GM23338 (cell line): Measurements from ENCODE around the gene C16orf87. TPM values are rescaled to one million over a fixed set of nuclear protein-coding genes. Genes with fewer than 3 reads are reported as not detected.

Experiments used
- ATAC-seq: fragments of 200-7000 bp; cut with Tn5 transposase; 3 replicates; pipeline ENCODE4 v1.9.1; 2020
- DNase-seq: peaks from one replicate; pipeline ENCODE4 v3.0.0-alpha.2; 2015; ENCODE audit warnings: low spot score
- H2AFZ ChIP-seq: fragments of 200-600 bp; sonication (generic); 2 replicates; pipeline ENCODE4 v1.8.0; 2016; ENCODE audit warnings: antibody characterized with exemption, mild to moderate bottlenecking, moderate library complexity
- H3F3A ChIP-seq: fragments of 200-600 bp; sonication (generic); replicated peaks from 2 replicates; pipeline ENCODE4 v1.8.0; 2017; ENCODE audit warnings: antibody characterized with exemption, mixed run types, low read depth
- H3K27ac ChIP-seq: fragments of 200-600 bp; sonication (generic); 2 replicates; pipeline ENCODE4 v1.6.1; 2016; ENCODE audit warnings: low read depth
- H3K27me3 ChIP-seq: fragments of 200-600 bp; sonication (generic); 2 replicates; pipeline ENCODE4 v1.8.0; 2016; ENCODE audit warnings: mild to moderate bottlenecking, mixed run types, moderate library complexity; ENCODE audit not compliant: insufficient read depth
- H3K36me3 ChIP-seq: fragments of 200-600 bp; sonication (generic); 2 replicates; pipeline ENCODE4 v1.8.0; 2016; ENCODE audit warnings: mild to moderate bottlenecking; ENCODE audit not compliant: insufficient read depth
- H3K4me1 ChIP-seq: fragments of 200-600 bp; sonication (generic); 2 replicates; pipeline ENCODE4 v1.8.0; 2016; ENCODE audit warnings: mild to moderate bottlenecking, moderate library complexity; ENCODE audit not compliant: insufficient read depth
- H3K4me2 ChIP-seq: fragments of 200-600 bp; sonication (generic); 2 replicates; pipeline ENCODE4 v1.7.1; 2017; ENCODE audit warnings: mixed run types
- H3K4me3 ChIP-seq: fragments of 200-600 bp; sonication (generic); 2 replicates; pipeline ENCODE4 v1.6.1; 2016; ENCODE audit warnings: mixed run types
- H3K79me2 ChIP-seq: fragments of 200-600 bp; sonication (generic); replicated peaks from 2 replicates; pipeline ENCODE4 v1.8.0; 2017; ENCODE audit warnings: mild to moderate bottlenecking; ENCODE audit not compliant: insufficient read depth
- H3K9me2 ChIP-seq: fragments of 200-600 bp; sonication (generic); 2 replicates; pipeline ENCODE4 v1.8.0; 2017; ENCODE audit not compliant: insufficient read depth
- H4K20me1 ChIP-seq: fragments of 200-600 bp; sonication (generic); replicated peaks from 2 replicates; pipeline ENCODE4 v1.8.0; 2017; ENCODE audit warnings: mild to moderate bottlenecking; ENCODE audit not compliant: insufficient read depth
- H3K27ac Mint-ChIP-seq: 2 replicates; pipeline ENCODE4 v1.8.0; 2020; ENCODE audit warnings: inconsistent platforms, mild to moderate bottlenecking, moderate library complexity, mixed read lengths
- H3K27me3 Mint-ChIP-seq: 3 replicates; pipeline ENCODE4 v1.8.0; 2022; ENCODE audit warnings: low read depth, mild to moderate bottlenecking, moderate library complexity, mixed read lengths, inconsistent platforms; ENCODE audit not compliant: insufficient read depth, poor library complexity
- H3K36me3 Mint-ChIP-seq: 3 replicates; pipeline ENCODE4 v1.8.0; 2021; ENCODE audit warnings: low read depth, mild to moderate bottlenecking, inconsistent platforms, moderate library complexity, mixed read lengths
- H3K4me1 Mint-ChIP-seq: 3 replicates; pipeline ENCODE4 v1.8.0; 2020; ENCODE audit warnings: mild to moderate bottlenecking, inconsistent platforms, mixed read lengths
- H3K4me3 Mint-ChIP-seq: 3 replicates; pipeline ENCODE4 v1.8.0; 2021; ENCODE audit warnings: moderate library complexity, mild to moderate bottlenecking, inconsistent platforms, mixed read lengths
- H3K9me3 Mint-ChIP-seq: 3 replicates; pipeline ENCODE4 v1.8.0; 2020; ENCODE audit warnings: moderate library complexity, mild to moderate bottlenecking, inconsistent platforms, mixed read lengths
- CREB1 ChIP-seq: fragments of 250-450 bp; sonication (Bioruptor Pico); IDR thresholded peaks from 2 replicates; pipeline ENCODE4 v1.5.0; 2020; ENCODE audit warnings: low read depth, mild to moderate bottlenecking, moderate library complexity
- CTCF ChIP-seq, 2 experiments: fragments of 200-600 bp in 1 of 2; sonication (generic) in 1 of 2; conservative IDR thresholded peaks; 2 replicates each; pipeline versions ENCODE4 v1.5.1 to v1.6.1; 2016 to 2017; ENCODE audit warnings: antibody characterized with exemption in 2 of 2, low read depth in 2 of 2, mild to moderate bottlenecking in 2 of 2, moderate library complexity in 1 of 2
- EZH2 ChIP-seq: fragments of 200-600 bp; sonication (generic); IDR thresholded peaks from one replicate; pipeline ENCODE4 v1.8.0; 2017; ENCODE audit warnings: antibody characterized with exemption, mild to moderate bottlenecking, low read depth; ENCODE audit not compliant: unreplicated experiment
- EZH2phosphoT487 ChIP-seq: fragments of 200-600 bp; sonication (generic); IDR thresholded peaks from one replicate; pipeline ENCODE4 v1.8.1; 2018; ENCODE audit warnings: antibody characterized with exemption; ENCODE audit not compliant: unreplicated experiment
- NANOG ChIP-seq: IDR thresholded peaks from 2 replicates; pipeline ENCODE4 v1.6.1; 2016; ENCODE audit warnings: antibody characterized with exemption, borderline replicate concordance
- POLR2AphosphoS5 ChIP-seq: IDR thresholded peaks from 2 replicates; pipeline ENCODE4 v1.6.1; 2016; ENCODE audit warnings: antibody characterized with exemption, low read depth
- REST ChIP-seq: IDR thresholded peaks from one replicate; pipeline ENCODE4 v1.6.1; 2018; ENCODE audit warnings: antibody characterized with exemption; ENCODE audit not compliant: unreplicated experiment
- ZNF114 ChIP-seq: fragments of 250-450 bp; sonication (Bioruptor Pico); IDR thresholded peaks from 2 replicates; pipeline ENCODE4 v1.5.0; 2020; ENCODE audit warnings: mild to moderate bottlenecking, moderate library complexity
- ZNF331 ChIP-seq: fragments of 250-450 bp; sonication (Bioruptor Pico); IDR thresholded peaks from 2 replicates; pipeline ENCODE4 v1.5.0; 2020; ENCODE audit warnings: low read depth, mild to moderate bottlenecking, moderate library complexity
- ZNF462 ChIP-seq: fragments of 250-450 bp; sonication (Bioruptor Pico); IDR thresholded peaks from 2 replicates; pipeline ENCODE4 v1.5.0; 2020; ENCODE audit warnings: mild to moderate bottlenecking, moderate library complexity
- polyA plus RNA-seq: library from polyadenylated mRNA; unstranded; fragments of >200 nt; fragmentation: Nextera tagmentation; extraction: Ambion mirVana; gene quantifications from 2 replicates; pipeline ENCODE4 v1.2.1, GENCODE V29; 2016
- total RNA-seq: library from RNA; depleted of rRNA; stranded (reverse); fragments of >200 nt; shearing (Covaris generic); gene quantifications from 2 replicates; pipeline ENCODE4 v1.2.3, GENCODE V29; 2014

Gene C16orf87
- total and polyA plus RNA-seq, 2 experiments from 2014 or later: 23.4 to 46.0 TPM

GRCh38 chr16:46772463-46772862 lies 58.5 kb downstream of the C16orf87 start:
- Mint-ChIP-seq H3K27ac (no peak overlapping the region), H3K4me1 (no peaks in the 10 kb centered on the region), H3K36me3 (0 out of 3 replicates have a peak, but pooled peaks cover 4% of the 10 kb centered on the region), H3K4me3 (no peak overlapping the region), H3K9me3 (no peaks in the 10 kb centered on the region), H3K27me3 (peaks cover 5% of the 10 kb centered on the region)
- Histone ChIP-seq H3K4me1 (no peaks in the 10 kb centered on the region), H3F3A (no peaks in the 10 kb centered on the region), H3K27me3 (no peaks in the 10 kb centered on the region), H3K9me2 (no peaks in the 10 kb centered on the region), H3K79me2 (no peaks in the 10 kb centered on the region), H3K4me3 (no peak overlapping the region), H4K20me1 (no peaks in the 10 kb centered on the region), H3K27ac (no peak overlapping the region), H3K36me3 (no peaks in the 10 kb centered on the region), H2AFZ (no peak overlapping the region), H3K4me2 (no peak overlapping the region)
- TF ChIP-seq ZNF114 (CRISPR knock-in tag): no peak
- TF ChIP-seq ZNF462 (CRISPR knock-in tag): no peak
- no peak for TF ChIP-seq CTCF (conservative IDR thresholded peaks at IDR 0.05; ENCODE audit: low read depth in 2 of 2)
- TF ChIP-seq EZH2phosphoT487: no peak
- no peak for TF ChIP-seq EZH2
- no peak for TF ChIP-seq CREB1 (CRISPR knock-in tag)
- TF ChIP-seq ZNF331 (CRISPR knock-in tag): no peak
- no peak for TF ChIP-seq REST
- TF ChIP-seq NANOG: no peak
- no peak for TF ChIP-seq POLR2AphosphoS5
- ATAC-seq (no peak), DNase-seq (no peak)
